ENCODE measurements around the gene PCMTD2. TPM values are rescaled to one million over a fixed set of nuclear protein-coding genes. Genes with fewer than 3 reads are reported as not detected.

Gene PCMTD2
- polyA plus RNA-seq, 1 of the 3 experiments (the other 2 are of a cell fraction), result 50.7 TPM

GRCh38 chr20:64207641-64208590 lies 47.6 kb upstream of the PCMTD2 start:
- Histone ChIP-seq H3K79me2 (ENCODE audit: insufficient read depth) (no peaks in the 10 kb centered on the region), H3K9ac (no peak overlapping the region), H3K9me2 (no peaks in the 10 kb centered on the region), H4K20me1 (ENCODE audit: insufficient read depth) (no peaks in the 10 kb centered on the region), H3K27me3 (ENCODE audit: insufficient read depth) (peaks cover 11% of the 10 kb centered on the region; the same call in 1 of the 2 replicates), H3K4me3 (ENCODE audit: low read depth in 2 of 2, low read length in 1 of 2) (no peak overlapping the region), H3F3A (replicated peaks; ENCODE audit: insufficient read depth) (no peaks in the 10 kb centered on the region), H3K9me3 (no peaks in the 10 kb centered on the region), H3K27ac (ENCODE audit: low read depth in 2 of 2, low read length in 1 of 2) (no peak overlapping the region), H3K36me3 (replicated peaks in 1 of 2; ENCODE audit: control insufficient read depth in 1 of 2, insufficient read depth in 2 of 2, low read length in 1 of 2) (no peaks in the 10 kb centered on the region), H3K4me2 (no peak overlapping the region), H2AFZ (ENCODE audit: low read depth) (no peak overlapping the region), H3K4me1 (ENCODE audit: control insufficient read depth in 1 of 2, insufficient read depth in 2 of 2, low read depth in 1 of 2, low read length in 1 of 2) (peaks cover 0 to 13% of the 10 kb centered on the region in 2 experiments; a peak in 1 of 4 replicates)
- POLR2A ChIA-PET, result no interaction called here
- TF ChIP-seq, protein P1, sequence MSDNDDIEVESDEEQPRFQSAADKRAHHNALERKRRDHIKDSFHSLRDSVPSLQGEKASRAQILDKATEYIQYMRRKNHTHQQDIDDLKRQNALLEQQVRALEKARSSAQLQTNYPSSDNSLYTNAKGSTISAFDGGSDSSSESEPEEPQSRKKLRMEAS (IDR thresholded peaks at IDR 0.05; ENCODE audit: low read depth), result no peak
- TF ChIP-seq RFX5 (IDR thresholded peaks at IDR 0.05; ENCODE audit: low read length) (no peak), GABPA (IDR thresholded peaks at IDR 0.05; ENCODE audit: low read depth) (no peak), EP300 (IDR thresholded peaks at IDR 0.05; ENCODE audit: borderline replicate concordance in 1 of 2, low read depth in 1 of 2, low read length in 1 of 2) (no peak), SMC3 (IDR thresholded peaks at IDR 0.05; ENCODE audit: low read depth, low read length) (no peak), EZH2phosphoT487 (IDR thresholded peaks at IDR 0.05; ENCODE audit: borderline replicate concordance, low read depth) (no peak), RXRA (IDR thresholded peaks at IDR 0.05; ENCODE audit: borderline replicate concordance, low read depth) (no peak), FOXJ3 (CRISPR knock-in tag; IDR thresholded peaks at IDR 0.05) (no peak), FOSL2 (IDR thresholded peaks at IDR 0.05; ENCODE audit: borderline replicate concordance, low read depth) (no peak)
- no peak for DNase-seq
- 71% methylated on average over 16 of the region's 25 CpGs for WGBS (ENCODE audit: low lambda C conversion rate)
- CTCF ChIA-PET, result interaction anchor here (0.6 kb wide), 2 partner anchors 169 to 762 kb away, joined by 3 to 4 read pairs; no protein-coding TSS in a partner anchor

DNA sequence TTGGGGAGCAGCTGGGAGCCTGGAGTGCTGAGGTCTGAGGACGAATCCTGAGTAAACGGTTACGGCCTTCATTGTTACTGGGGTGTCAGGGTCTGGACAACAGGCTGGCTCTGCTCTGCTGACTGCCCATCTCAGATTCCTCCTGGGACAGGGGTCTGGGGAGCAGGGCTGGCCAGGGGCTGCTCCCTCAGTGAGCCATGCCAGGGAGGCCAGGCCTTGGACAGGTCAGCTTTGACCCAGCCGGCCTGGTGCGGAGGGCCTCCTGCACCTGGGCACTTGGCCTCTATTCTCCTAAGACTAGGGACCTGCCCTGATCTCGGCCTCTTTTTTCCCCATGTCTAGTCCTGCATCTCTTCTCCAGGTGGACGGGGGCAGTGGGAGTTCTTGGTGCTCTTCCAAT lies 46.4 kb upstream of the PCMTD2 start:
- Histone ChIP-seq H3F3A (replicated peaks; ENCODE audit: insufficient read depth) (no peaks in the 10 kb centered on the region), H2AFZ (ENCODE audit: low read depth) (no peak overlapping the region), H3K9me3 (no peaks in the 10 kb centered on the region), H3K79me2 (ENCODE audit: insufficient read depth) (no peaks in the 10 kb centered on the region), H3K4me2 (no peak overlapping the region), H4K20me1 (ENCODE audit: insufficient read depth) (no peaks in the 10 kb centered on the region), H3K4me3 (ENCODE audit: low read depth in 2 of 2, low read length in 1 of 2) (no peak overlapping the region), H3K27me3 (ENCODE audit: insufficient read depth) (peaks cover 11% of the 10 kb centered on the region; the same call in 1 of the 2 replicates), H3K4me1 (ENCODE audit: control insufficient read depth in 1 of 2, insufficient read depth in 2 of 2, low read depth in 1 of 2, low read length in 1 of 2) (peaks cover 0 to 20% of the 10 kb centered on the region in 2 experiments; a peak in 1 of 4 replicates), H3K9me2 (no peaks in the 10 kb centered on the region), H3K27ac (ENCODE audit: low read depth in 2 of 2, low read length in 1 of 2) (no peak overlapping the region), H3K9ac (no peak overlapping the region), H3K36me3 (replicated peaks in 1 of 2; ENCODE audit: control insufficient read depth in 1 of 2, insufficient read depth in 2 of 2, low read length in 1 of 2) (no peaks in the 10 kb centered on the region)
- WGBS (ENCODE audit: low lambda C conversion rate), result 55% methylated on average over 4 of the region's 7 CpGs
- TF ChIP-seq JUND (IDR thresholded peaks at IDR 0.05) (no peak), GATA2 (CRISPR knock-in tag; IDR thresholded peaks at IDR 0.05) (no peak), NRF1 (IDR thresholded peaks at IDR 0.05; ENCODE audit: low read depth, low read length) (no peak), RXRA (IDR thresholded peaks at IDR 0.05; ENCODE audit: borderline replicate concordance, low read depth) (no peak), MEF2A (IDR thresholded peaks at IDR 0.05; ENCODE audit: borderline replicate concordance, low read depth) (no peak), FOSL2 (IDR thresholded peaks at IDR 0.05; ENCODE audit: borderline replicate concordance, low read depth) (no peak), CHD2 (IDR thresholded peaks at IDR 0.05; ENCODE audit: low read length, partially characterized antibody) (no peak), TAF1 (IDR thresholded peaks at IDR 0.05; ENCODE audit: borderline replicate concordance, low read depth, low read length) (no peak), POLR2AphosphoS5 (IDR thresholded peaks at IDR 0.05; ENCODE audit: low read depth, low read length) (no peak)
- TF ChIP-seq, protein P2, sequence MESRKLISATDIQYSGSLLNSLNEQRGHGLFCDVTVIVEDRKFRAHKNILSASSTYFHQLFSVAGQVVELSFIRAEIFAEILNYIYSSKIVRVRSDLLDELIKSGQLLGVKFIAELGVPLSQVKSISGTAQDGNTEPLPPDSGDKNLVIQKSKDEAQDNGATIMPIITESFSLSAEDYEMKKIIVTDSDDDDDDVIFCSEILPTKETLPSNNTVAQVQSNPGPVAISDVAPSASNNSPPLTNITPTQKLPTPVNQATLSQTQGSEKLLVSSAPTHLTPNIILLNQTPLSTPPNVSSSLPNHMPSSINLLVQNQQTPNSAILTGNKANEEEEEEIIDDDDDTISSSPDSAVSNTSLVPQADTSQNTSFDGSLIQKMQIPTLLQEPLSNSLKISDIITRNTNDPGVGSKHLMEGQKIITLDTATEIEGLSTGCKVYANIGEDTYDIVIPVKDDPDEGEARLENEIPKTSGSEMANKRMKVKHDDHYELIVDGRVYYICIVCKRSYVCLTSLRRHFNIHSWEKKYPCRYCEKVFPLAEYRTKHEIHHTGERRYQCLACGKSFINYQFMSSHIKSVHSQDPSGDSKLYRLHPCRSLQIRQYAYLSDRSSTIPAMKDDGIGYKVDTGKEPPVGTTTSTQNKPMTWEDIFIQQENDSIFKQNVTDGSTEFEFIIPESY (IDR thresholded peaks at IDR 0.05; ENCODE audit: borderline replicate concordance, low read depth), result no peak
- DNase-seq, result no peak
- POLR2A ChIA-PET, result no interaction called here
- CTCF ChIA-PET, result interaction anchor here (1.2 kb wide), 1 partner anchor 10 kb away, joined by 3 read pairs; no protein-coding TSS in a partner anchor
